Measurements from ENCODE around the gene DLGAP1.
A peak's percentile ranks its signal among the peaks of the same experiment; 100 is the strongest.
"Not testable (repeated sequence)": the region's sequence is repeated elsewhere in the genome, so short reads cannot be mapped to it uniquely, and the experiment has no call there.

Gene DLGAP1

GRCh38 chr18:3610813-3611212 lies 844.3 kb downstream of the DLGAP1 start:
- DNase-seq = no peak

GRCh38 chr18:3610188-3610708 lies 844.9 kb downstream of the DLGAP1 start:
- DNase-seq = no peak

- DNase-seq = no peak
Measured at GRCh38 chr18:3608488-3608887, 846.6 kb downstream of the DLGAP1 start.

- not testable (repeated sequence) for DNase-seq
Measured at GRCh38 chr18:3608099-3608453, 847.0 kb downstream of the DLGAP1 start.

GRCh38 chr18:3607309-3608098 lies 847.6 kb downstream of the DLGAP1 start:
- DNase-seq = no peak

- not testable (repeated sequence) for DNase-seq
Measured at GRCh38 chr18:3606863-3607262, 848.2 kb downstream of the DLGAP1 start.

- DNase-seq = peak in 1 of 2 donors; percentile 49
Measured at GRCh38 chr18:3605954-3606443, 849.1 kb downstream of the DLGAP1 start.

- no peak for DNase-seq
Measured at GRCh38 chr18:3605486-3605952, 849.6 kb downstream of the DLGAP1 start.

- peak; percentile 25 to 61 for DNase-seq
Measured at GRCh38 chr18:3604498-3605408, 850.4 kb downstream of the DLGAP1 start.

- no peak for DNase-seq
Measured at GRCh38 chr18:3604235-3604497, 850.9 kb downstream of the DLGAP1 start.

GRCh38 chr18:3603421-3604234 lies 851.5 kb downstream of the DLGAP1 start:
- peak; percentile 34 to 37 for DNase-seq

GRCh38 chr18:3601106-3601755 lies 853.9 kb downstream of the DLGAP1 start:
- DNase-seq = not testable (repeated sequence)

- DNase-seq = no peak
Measured at GRCh38 chr18:3599861-3600260, 855.2 kb downstream of the DLGAP1 start.

GRCh38 chr18:3599195-3599594 lies 855.9 kb downstream of the DLGAP1 start:
- DNase-seq = no peak

- DNase-seq = no peak
Measured at GRCh38 chr18:3598581-3598980, 856.5 kb downstream of the DLGAP1 start.

- DNase-seq = no peak
Measured at GRCh38 chr18:3597409-3598357, 857.4 kb downstream of the DLGAP1 start.

- peak; percentile 62 for DNase-seq
Measured at GRCh38 chr18:3596637-3597384, 858.3 kb downstream of the DLGAP1 start.

GRCh38 chr18:3596324-3596636 lies 858.8 kb downstream of the DLGAP1 start:
- no peak for DNase-seq

GRCh38 chr18:3595369-3596273 lies 859.5 kb downstream of the DLGAP1 start:
- peak; percentile 39 to 48 for DNase-seq
